NCI-H1048 (cell line): ENCODE results near the gene TRUB1.
"Not testable (repeated sequence)": the region's sequence is repeated elsewhere in the genome, so short reads cannot be mapped to it uniquely, and the experiment has no call there.

Experiments
- DNase-seq: peaks from one replicate; lab custom pipeline; 2025; lab: John Stamatoyannopoulos, UW

Gene TRUB1

GRCh38 chr10:114937962-114938855 is at the start of gene TRUB1:
Gene TRUB1, plus strand, starts transcription at chr10:114938195. Its CDS starts 59 bp downstream, at chr10:114938254.
- DNase-seq: peak; percentile 63

GRCh38 chr10:114893251-114893650 is 44.7 kb upstream of the TRUB1 start:
- DNase-seq: no peak

GRCh38 chr10:114894911-114895310 is 43.1 kb upstream of the TRUB1 start:
- DNase-seq: no peak

GRCh38 chr10:114897011-114897410 is 41.0 kb upstream of the TRUB1 start:
- not testable (repeated sequence) for DNase-seq

- no peak for DNase-seq
Measured at GRCh38 chr10:114897593-114897992, 40.4 kb upstream of the TRUB1 start.

- no peak for DNase-seq
Measured at GRCh38 chr10:114899982-114900381, 38.0 kb upstream of the TRUB1 start.

GRCh38 chr10:114900658-114901057 is 37.3 kb upstream of the TRUB1 start:
- no peak for DNase-seq

GRCh38 chr10:114902151-114902550 is 35.8 kb upstream of the TRUB1 start:
- DNase-seq: no peak

GRCh38 chr10:114905450-114905849 is 32.5 kb upstream of the TRUB1 start:
- DNase-seq: no peak

GRCh38 chr10:114906981-114907380 is 31.0 kb upstream of the TRUB1 start:
- DNase-seq: no peak

GRCh38 chr10:114908896-114909295 is 29.1 kb upstream of the TRUB1 start:
- DNase-seq: no peak

GRCh38 chr10:114911052-114911711 is 26.8 kb upstream of the TRUB1 start:
- DNase-seq: no peak

GRCh38 chr10:114911801-114912469 is 26.1 kb upstream of the TRUB1 start:
- no peak for DNase-seq

- DNase-seq: no peak
Measured at GRCh38 chr10:114912470-114912859, 25.5 kb upstream of the TRUB1 start.

GRCh38 chr10:114914560-114914959 is 23.4 kb upstream of the TRUB1 start:
- DNase-seq: no peak

- DNase-seq: no peak
Measured at GRCh38 chr10:114915294-114915693, 22.7 kb upstream of the TRUB1 start.

- DNase-seq: no peak
Measured at GRCh38 chr10:114916653-114917052, 21.3 kb upstream of the TRUB1 start.

- DNase-seq: no peak
Measured at GRCh38 chr10:114917459-114917858, 20.5 kb upstream of the TRUB1 start.

GRCh38 chr10:114917927-114918672 is 19.9 kb upstream of the TRUB1 start:
- DNase-seq: no peak

- no peak for DNase-seq
Measured at GRCh38 chr10:114920459-114920858, 17.5 kb upstream of the TRUB1 start.

GRCh38 chr10:114922003-114922402 is 16.0 kb upstream of the TRUB1 start:
- no peak for DNase-seq

- DNase-seq: no peak
Measured at GRCh38 chr10:114923551-114923950, 14.4 kb upstream of the TRUB1 start.
